ENCODE measurements around the gene CYTIP. TPM values are rescaled to one million over a fixed set of nuclear protein-coding genes. Genes with fewer than 3 reads are reported as not detected.
A peak's percentile ranks its signal among the peaks of the same experiment; 100 is the strongest.

The CYTIP gene
- total RNA-seq, 5 donors from 2014 or later (not counting 1 experiment from before 2014, with no cell fraction given), result 264 to 465 (median 273) TPM

GRCh38 chr2:157433394-157433793 lies 10.5 kb downstream of the CYTIP start:
- DNase-seq, result no peak
- no peaks in the 10 kb centered on the region for H3K27me3 Mint-ChIP-seq
- peak; percentile 28 to 43 (median 34) for ATAC-seq (replicated peaks in 1 of 4)
- Histone ChIP-seq H3K9me3 (no peaks in the 10 kb centered on the region), H3K4me1 (ENCODE audit: control insufficient read depth in 1 of 2, extremely low read depth in 1 of 2, insufficient read depth in 2 of 2, low read length in 2 of 2) (peaks cover 32 to 61% of the 10 kb centered on the region in 2 experiments), H3K27me3 (replicated peaks in 1 of 2; ENCODE audit: control insufficient read depth in 2 of 2, extremely low read depth in 1 of 2, insufficient read depth in 2 of 2, low read length in 1 of 2) (no peaks in the 10 kb centered on the region), H3K27ac (ENCODE audit: low read length) (peak overlapping the region; percentile 90), H3K4me3 (ENCODE audit: control insufficient read depth in 1 of 2, extremely low read depth in 1 of 2, low read length in 1 of 2) (peak overlapping the region in 1 of 2 donors; percentile 87), H3K36me3 (ENCODE audit: control insufficient read depth in 2 of 2, extremely low read depth in 1 of 2, insufficient read depth in 1 of 2, low read length in 1 of 2) (peaks cover 4 to 66% of the 10 kb centered on the region in 2 donors)
- H3K9me3 Mint-ChIP-seq, result no peaks in the 10 kb centered on the region
- POLR2A ChIA-PET, result interaction anchor here (0.5 to 9.3 kb wide), 15 partner anchors 9 to 30 kb away, joined by 3 to 216 read pairs (median 5); partner anchors contain the start of gene CYTIP (in 2 of the 2)
- CTCF ChIA-PET, result interaction anchor here (1.0 to 1.9 kb wide), 9 partner anchors 9 to 106 kb away, joined by 3 to 12 read pairs (median 6); partner anchors contain the start of gene CYTIP (in 1 of the 2)
- no CpG with 5 or more reads among the region's 1 CpG for WGBS (ENCODE audit: insufficient coverage)
- H3K4me1 Mint-ChIP-seq, result peaks cover 78 to 97% (median 89%) of the 10 kb centered on the region in 3 donors
- H3K27ac Mint-ChIP-seq, result peak overlapping the region; percentile 93 to 94
- H3K36me3 Mint-ChIP-seq, result peaks cover 92% of the 10 kb centered on the region
- H3K4me3 Mint-ChIP-seq, result peak overlapping the region; percentile 92 to 97 (median 96)

DNA sequence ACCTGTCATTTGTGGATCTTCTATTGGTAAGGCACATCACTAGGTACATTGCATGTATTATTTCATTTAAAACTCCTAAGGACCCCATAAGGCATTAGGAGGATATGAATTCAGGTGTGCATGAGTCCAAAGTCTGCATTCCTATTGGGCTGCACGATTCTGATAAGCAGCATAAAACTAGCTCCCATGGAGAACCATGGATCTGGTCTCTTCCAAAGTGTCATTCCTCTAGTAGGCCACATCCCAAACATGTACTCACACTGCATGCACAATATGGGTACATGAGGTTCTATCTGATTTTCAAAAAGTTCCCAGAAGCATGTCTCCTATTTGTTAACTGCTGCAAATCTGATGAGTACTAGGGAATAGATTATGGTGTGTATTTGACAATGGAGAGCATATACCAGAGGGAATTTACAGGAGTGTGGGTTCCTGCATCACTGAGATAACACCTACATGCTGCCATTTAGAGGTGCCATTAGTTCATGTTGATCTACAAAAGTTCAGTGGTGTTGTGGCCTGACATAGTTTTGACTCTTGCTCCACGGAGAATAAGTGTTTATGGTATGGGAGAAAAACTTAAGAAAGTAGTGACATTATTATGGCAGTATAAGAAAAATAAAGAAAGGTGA lies 11.3 kb downstream of the CYTIP start:
- H3K27me3 ChIP-seq (replicated peaks in 1 of 2; ENCODE audit: control insufficient read depth in 2 of 2, extremely low read depth in 1 of 2, insufficient read depth in 2 of 2, low read length in 1 of 2), result no peaks in the 10 kb centered on the region
- peaks cover 33 to 63% of the 10 kb centered on the region in 2 experiments for H3K4me1 ChIP-seq (ENCODE audit: control insufficient read depth in 1 of 2, extremely low read depth in 1 of 2, insufficient read depth in 2 of 2, low read length in 2 of 2)
- H3K36me3 Mint-ChIP-seq, result peaks cover 93% of the 10 kb centered on the region
- peak overlapping the region; percentile 40 to 87 for H3K4me3 ChIP-seq (ENCODE audit: control insufficient read depth in 1 of 2, extremely low read depth in 1 of 2, low read length in 1 of 2)
- no peaks in the 10 kb centered on the region for H3K27me3 Mint-ChIP-seq
- peaks cover 81 to 97% (median 89%) of the 10 kb centered on the region in 3 donors for H3K4me1 Mint-ChIP-seq
- CTCF ChIA-PET, result interaction anchor here (0.6 to 1.9 kb wide), 9 partner anchors 8 to 435 kb away, joined by 3 to 12 read pairs (median 3); partner anchors contain the start of gene CYTIP (in 1 of the 2)
- POLR2A ChIA-PET, result interaction anchor here (0.5 to 9.3 kb wide), 14 partner anchors 8 to 1098 kb away, joined by 3 to 216 read pairs (median 6); no protein-coding TSS in a partner anchor
- peak overlapping the region; percentile 93 to 94 for H3K27ac Mint-ChIP-seq
- H3K9me3 ChIP-seq, result no peaks in the 10 kb centered on the region
- WGBS (ENCODE audit: insufficient coverage), result 0% methylated on average over 1 of the region's 2 CpGs
- DNase-seq (no peak), ATAC-seq (replicated peaks in 1 of 4) (peak in 1 of 4 experiments; percentile 8)
- peaks cover 4 to 71% of the 10 kb centered on the region in 2 donors for H3K36me3 ChIP-seq (ENCODE audit: control insufficient read depth in 2 of 2, extremely low read depth in 1 of 2, insufficient read depth in 1 of 2, low read length in 1 of 2)
- peaks cover 0 to under 1% (median 0%) of the 10 kb centered on the region in 3 donors for H3K9me3 Mint-ChIP-seq
- H3K27ac ChIP-seq (ENCODE audit: low read length), result peak overlapping the region; percentile 90
- peak overlapping the region; percentile 92 to 97 (median 96) for H3K4me3 Mint-ChIP-seq

GRCh38 chr2:157431176-157431575 lies 12.7 kb downstream of the CYTIP start:
- H3K9me3 ChIP-seq, result peaks cover 2% of the 10 kb centered on the region
- Mint-ChIP-seq H3K27ac (peak overlapping the region; percentile 93 to 94), H3K4me1 (peaks cover 94 to 98% (median 95%) of the 10 kb centered on the region in 3 donors), H3K9me3 (peaks cover 0 to 15% (median 6%) of the 10 kb centered on the region in 3 donors), H3K27me3 (no peaks in the 10 kb centered on the region), H3K36me3 (peaks cover 99% of the 10 kb centered on the region), H3K4me3 (peak overlapping the region; percentile 65 to 97 (median 96))
- WGBS (ENCODE audit: insufficient coverage), result no CpG with 5 or more reads among the region's 3 CpGs
- peaks cover 4 to 85% of the 10 kb centered on the region in 2 donors for H3K36me3 ChIP-seq (ENCODE audit: control insufficient read depth in 2 of 2, extremely low read depth in 1 of 2, insufficient read depth in 1 of 2, low read length in 1 of 2)
- ChIA-PET POLR2A (interaction anchor here (0.7 to 3.1 kb wide), 12 partner anchors 9 to 25 kb away, joined by 3 to 21 read pairs (median 6); no protein-coding TSS in a partner anchor), CTCF (interaction anchor here (0.5 to 1.3 kb wide), 5 partner anchors 12 to 104 kb away, joined by 3 read pairs; partner anchors contain the start of gene CYTIP (in 1 of the 2))
- peak overlapping the region; percentile 90 for H3K27ac ChIP-seq (ENCODE audit: low read length)
- DNase-seq (no peak), ATAC-seq (replicated peaks in 1 of 4) (no peak)
- H3K4me1 ChIP-seq (ENCODE audit: control insufficient read depth in 1 of 2, extremely low read depth in 1 of 2, insufficient read depth in 2 of 2, low read length in 2 of 2), result peaks cover 33 to 74% of the 10 kb centered on the region in 2 experiments
- no peak overlapping the region for H3K4me3 ChIP-seq (ENCODE audit: control insufficient read depth in 1 of 2, extremely low read depth in 1 of 2, low read length in 1 of 2)
- H3K27me3 ChIP-seq (replicated peaks in 1 of 2; ENCODE audit: control insufficient read depth in 2 of 2, extremely low read depth in 1 of 2, insufficient read depth in 2 of 2, low read length in 1 of 2), result no peaks in the 10 kb centered on the region

- ATAC-seq (replicated peaks in 1 of 4) (no peak), DNase-seq (no peak)
- Histone ChIP-seq H3K4me3 (ENCODE audit: control insufficient read depth in 1 of 2, extremely low read depth in 1 of 2, low read length in 1 of 2) (no peak overlapping the region), H3K36me3 (ENCODE audit: control insufficient read depth in 2 of 2, extremely low read depth in 1 of 2, insufficient read depth in 1 of 2, low read length in 1 of 2) (peaks cover 4 to 88% of the 10 kb centered on the region in 2 donors), H3K4me1 (ENCODE audit: control insufficient read depth in 1 of 2, extremely low read depth in 1 of 2, insufficient read depth in 2 of 2, low read length in 2 of 2) (peaks cover 29 to 76% of the 10 kb centered on the region in 2 experiments), H3K27ac (ENCODE audit: low read length) (peak overlapping the region; percentile 38), H3K9me3 (peaks cover 2% of the 10 kb centered on the region), H3K27me3 (replicated peaks in 1 of 2; ENCODE audit: control insufficient read depth in 2 of 2, extremely low read depth in 1 of 2, insufficient read depth in 2 of 2, low read length in 1 of 2) (no peaks in the 10 kb centered on the region)
- no peaks in the 10 kb centered on the region for H3K27me3 Mint-ChIP-seq
- H3K9me3 Mint-ChIP-seq, result peaks cover 0 to 16% (median 9%) of the 10 kb centered on the region in 3 donors
- peak overlapping the region; percentile 93 to 94 for H3K27ac Mint-ChIP-seq
- peaks cover 85 to 87% (median 86%) of the 10 kb centered on the region in 3 donors for H3K4me1 Mint-ChIP-seq
- POLR2A ChIA-PET, result interaction anchor here (0.5 to 11.7 kb wide), 8 partner anchors 8 to 942 kb away, joined by 3 to 216 read pairs (median 4); partner anchors contain the start of gene CYTIP (in 1 of the 2)
- CTCF ChIA-PET, result no interaction called here
- H3K36me3 Mint-ChIP-seq, result peaks cover 96% of the 10 kb centered on the region
- WGBS (ENCODE audit: insufficient coverage), result 92% methylated on average over 2 of the region's 2 CpGs
- peak overlapping the region; percentile 46 to 96 (median 57) for H3K4me3 Mint-ChIP-seq
Measured at GRCh38 chr2:157428500-157429175, 15.3 kb downstream of the CYTIP start.

- peaks cover 0 to 19% (median 11%) of the 10 kb centered on the region in 3 donors for H3K9me3 Mint-ChIP-seq
- POLR2A ChIA-PET, result interaction anchor here (0.5 to 11.7 kb wide), 7 partner anchors 9 to 941 kb away, joined by 3 to 216 read pairs (median 4); no protein-coding TSS in a partner anchor
- H3K4me3 Mint-ChIP-seq, result peak overlapping the region in 2 of 3 donors; percentile 3 to 96
- CTCF ChIA-PET, result interaction anchor here in 1 of 2 donors (0.9 to 1.3 kb wide), 3 partner anchors 11 to 100 kb away, joined by 3 read pairs; no protein-coding TSS in a partner anchor
- no peak overlapping the region for H3K4me3 ChIP-seq (ENCODE audit: control insufficient read depth in 1 of 2, extremely low read depth in 1 of 2, low read length in 1 of 2)
- H3K27me3 ChIP-seq (replicated peaks in 1 of 2; ENCODE audit: control insufficient read depth in 2 of 2, extremely low read depth in 1 of 2, insufficient read depth in 2 of 2, low read length in 1 of 2), result no peaks in the 10 kb centered on the region
- peaks cover 96% of the 10 kb centered on the region for H3K36me3 Mint-ChIP-seq
- DNase-seq (no peak), ATAC-seq (replicated peaks in 1 of 4) (no peak)
- H3K27me3 Mint-ChIP-seq, result no peaks in the 10 kb centered on the region
- H3K27ac ChIP-seq (ENCODE audit: low read length), result peak overlapping the region; percentile 38
- H3K4me1 ChIP-seq (ENCODE audit: control insufficient read depth in 1 of 2, extremely low read depth in 1 of 2, insufficient read depth in 2 of 2, low read length in 2 of 2), result peaks cover 29 to 77% of the 10 kb centered on the region in 2 experiments
- peak overlapping the region; percentile 93 to 94 for H3K27ac Mint-ChIP-seq
- H3K36me3 ChIP-seq (ENCODE audit: control insufficient read depth in 2 of 2, extremely low read depth in 1 of 2, insufficient read depth in 1 of 2, low read length in 1 of 2), result peaks cover 4 to 83% of the 10 kb centered on the region in 2 donors
- H3K4me1 Mint-ChIP-seq, result peaks cover 83 to 86% (median 84%) of the 10 kb centered on the region in 3 donors
- peaks cover 2% of the 10 kb centered on the region for H3K9me3 ChIP-seq
Measured at GRCh38 chr2:157427922-157428303, 16.0 kb downstream of the CYTIP start.
